Stomach (tissue), 4 donors: ENCODE results near the gene PPM1L.

ENCODE experiments used
- POLR2A ChIP-seq, 4 donors: fragments of 450-650 bp; IDR thresholded peaks; one replicate each; pipeline ENCODE4 v1.6.1; 2016; ENCODE audit warnings: antibody characterized with exemption in 4 of 4, control low read depth in 2 of 4, mild to moderate bottlenecking in 1 of 4, moderate library complexity in 1 of 4
- POLR2AphosphoS5 ChIP-seq, 3 donors: sonication (generic); formaldehyde crosslinking; IDR thresholded peaks; one replicate each; pipeline ENCODE4 v1.6.1; 2016; ENCODE audit warnings: antibody characterized with exemption in 3 of 3
- TF ChIP-seq, protein P1 (sequence below), 7 experiments: fragments of 450-650 bp in 4 of 7; fragments of 200-600 bp in 3 of 7; sonication (generic) in 3 of 7; IDR thresholded peaks; one replicate each; pipeline ENCODE4 v1.5.1; 2016 to 2019; ENCODE audit warnings: antibody characterized with exemption in 7 of 7, control low read depth in 2 of 7, mild to moderate bottlenecking in 1 of 7

DNA sequence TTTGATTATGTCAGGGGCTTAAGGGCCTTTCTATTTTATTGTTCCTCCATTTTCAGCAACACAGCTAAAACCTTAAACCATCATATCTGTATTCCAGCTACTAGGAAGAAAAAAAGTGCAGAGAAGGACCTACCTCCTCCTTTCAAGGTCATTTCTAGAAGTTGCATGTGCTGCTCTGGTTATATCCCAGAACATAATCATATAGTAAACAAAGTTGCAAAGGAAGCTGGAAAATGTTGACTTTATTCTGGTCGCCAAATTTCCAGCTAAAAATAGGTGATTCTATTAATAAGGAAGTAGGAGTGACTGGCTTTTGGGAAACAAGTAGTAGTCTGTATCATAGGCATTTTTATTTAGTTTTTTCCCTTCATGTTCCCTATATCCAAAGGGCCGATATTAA, 370.5 kb downstream of the PPM1L start:
- TF ChIP-seq, protein P1, sequence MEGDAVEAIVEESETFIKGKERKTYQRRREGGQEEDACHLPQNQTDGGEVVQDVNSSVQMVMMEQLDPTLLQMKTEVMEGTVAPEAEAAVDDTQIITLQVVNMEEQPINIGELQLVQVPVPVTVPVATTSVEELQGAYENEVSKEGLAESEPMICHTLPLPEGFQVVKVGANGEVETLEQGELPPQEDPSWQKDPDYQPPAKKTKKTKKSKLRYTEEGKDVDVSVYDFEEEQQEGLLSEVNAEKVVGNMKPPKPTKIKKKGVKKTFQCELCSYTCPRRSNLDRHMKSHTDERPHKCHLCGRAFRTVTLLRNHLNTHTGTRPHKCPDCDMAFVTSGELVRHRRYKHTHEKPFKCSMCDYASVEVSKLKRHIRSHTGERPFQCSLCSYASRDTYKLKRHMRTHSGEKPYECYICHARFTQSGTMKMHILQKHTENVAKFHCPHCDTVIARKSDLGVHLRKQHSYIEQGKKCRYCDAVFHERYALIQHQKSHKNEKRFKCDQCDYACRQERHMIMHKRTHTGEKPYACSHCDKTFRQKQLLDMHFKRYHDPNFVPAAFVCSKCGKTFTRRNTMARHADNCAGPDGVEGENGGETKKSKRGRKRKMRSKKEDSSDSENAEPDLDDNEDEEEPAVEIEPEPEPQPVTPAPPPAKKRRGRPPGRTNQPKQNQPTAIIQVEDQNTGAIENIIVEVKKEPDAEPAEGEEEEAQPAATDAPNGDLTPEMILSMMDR (IDR thresholded peaks at IDR 0.05): no peak
- TF ChIP-seq POLR2AphosphoS5 (IDR thresholded peaks at IDR 0.05) (no peak), POLR2A (IDR thresholded peaks at IDR 0.05) (no peak)
